NCI-H1436 treated with DMSO at 0.1 percent for 48 hours (cell line): ENCODE measurements around the gene MVD.
"Not testable (repeated sequence)": the region's sequence is repeated elsewhere in the genome, so short reads cannot be mapped to it uniquely, and the experiment has no call there.

Experiments used
- DNase-seq: peaks from one replicate; lab custom pipeline; 2025; lab: John Stamatoyannopoulos, UW

The MVD gene

DNA sequence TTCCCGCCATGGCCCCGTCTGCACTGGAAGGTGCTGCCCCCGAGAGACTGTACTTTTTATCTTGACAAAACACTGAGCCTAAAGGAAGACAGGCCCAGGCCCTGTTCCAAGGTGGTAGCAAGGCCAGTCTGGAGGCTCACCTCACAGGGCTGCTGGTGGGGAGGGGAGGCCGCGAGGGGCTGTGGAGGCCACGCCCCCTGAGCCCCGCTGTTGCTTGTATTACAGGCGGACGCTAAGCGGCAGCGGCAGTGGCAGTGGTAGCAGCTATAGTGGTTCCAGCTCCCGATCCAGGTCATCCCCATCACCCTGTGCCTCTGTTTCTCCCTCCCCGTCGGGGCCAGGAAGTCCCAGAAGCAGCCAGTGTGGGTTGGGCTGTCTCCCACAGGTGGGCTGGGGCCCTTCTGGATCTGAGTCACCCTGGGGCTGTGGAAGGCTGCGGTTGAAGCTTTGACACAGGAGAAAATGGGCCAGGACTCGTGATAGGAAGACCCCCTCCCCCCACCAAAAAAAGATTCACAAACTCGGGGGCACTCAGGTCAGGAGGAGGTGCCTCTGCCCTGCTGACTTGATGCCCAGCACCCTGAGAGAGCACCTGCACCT lies 37.8 kb downstream of the MVD start:
- DNase-seq: no peak

DNA sequence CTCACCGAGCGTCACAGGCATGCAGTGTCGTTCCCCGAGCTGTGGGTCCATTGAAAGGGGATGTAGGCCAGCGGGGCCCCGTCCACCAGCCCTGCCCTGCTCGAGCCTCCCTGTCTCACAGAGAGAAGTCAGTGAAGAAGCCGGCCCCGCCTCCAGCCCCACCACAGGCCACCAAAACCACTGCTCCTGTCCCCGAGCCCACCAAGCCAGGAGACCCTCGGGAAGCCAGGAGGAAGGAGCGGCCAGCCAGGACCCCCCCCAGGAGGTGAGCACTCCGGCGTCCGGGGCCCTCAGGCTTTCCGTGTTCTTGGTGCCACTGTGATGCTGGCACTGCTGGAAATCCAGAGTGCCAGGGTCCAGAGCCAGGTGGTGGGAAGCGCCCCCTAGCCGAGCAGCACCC lies 38.4 kb downstream of the MVD start:
- DNase-seq: no peak

DNA sequence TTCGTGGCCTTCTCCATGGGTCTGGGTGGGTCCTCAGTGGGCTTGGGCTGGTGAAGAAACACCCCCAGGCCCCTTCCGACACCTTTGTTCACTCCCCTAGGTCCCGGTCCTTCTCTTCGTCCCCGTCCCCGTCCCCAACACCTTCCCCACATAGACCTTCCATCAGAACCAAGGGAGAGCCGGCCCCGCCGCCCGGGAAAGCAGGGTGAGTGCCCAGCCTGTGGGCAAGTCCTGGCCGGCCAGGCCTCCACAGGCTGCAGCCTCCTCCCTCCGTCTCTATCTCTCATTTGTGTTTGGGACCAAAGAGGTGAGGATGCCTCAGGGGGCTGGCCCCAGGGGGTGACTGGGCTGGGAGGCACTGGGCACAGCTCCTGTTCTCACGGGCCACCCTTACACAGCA lies 39.0 kb downstream of the MVD start:
- no peak for DNase-seq

DNA sequence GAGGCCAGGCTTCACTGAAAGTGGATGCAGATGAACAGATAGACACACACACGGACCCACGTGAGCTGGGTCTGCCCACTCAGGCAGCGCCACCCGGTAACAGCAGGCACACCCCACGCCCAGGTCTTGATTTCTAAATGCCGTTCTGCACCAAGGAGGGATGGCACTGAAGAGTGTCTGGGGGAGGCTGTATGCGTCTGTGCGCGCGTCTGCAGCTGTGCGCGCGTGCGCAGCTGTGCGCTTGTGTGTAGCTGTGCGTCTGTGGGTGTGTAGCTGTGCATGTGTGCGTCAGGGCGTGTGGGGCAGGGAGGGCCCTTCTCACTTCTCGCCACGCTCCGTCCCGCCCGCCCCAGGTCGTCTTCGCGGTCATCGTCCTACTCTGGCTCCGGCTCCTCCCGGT lies 40.0 kb downstream of the MVD start:
- DNase-seq: no peak

DNA sequence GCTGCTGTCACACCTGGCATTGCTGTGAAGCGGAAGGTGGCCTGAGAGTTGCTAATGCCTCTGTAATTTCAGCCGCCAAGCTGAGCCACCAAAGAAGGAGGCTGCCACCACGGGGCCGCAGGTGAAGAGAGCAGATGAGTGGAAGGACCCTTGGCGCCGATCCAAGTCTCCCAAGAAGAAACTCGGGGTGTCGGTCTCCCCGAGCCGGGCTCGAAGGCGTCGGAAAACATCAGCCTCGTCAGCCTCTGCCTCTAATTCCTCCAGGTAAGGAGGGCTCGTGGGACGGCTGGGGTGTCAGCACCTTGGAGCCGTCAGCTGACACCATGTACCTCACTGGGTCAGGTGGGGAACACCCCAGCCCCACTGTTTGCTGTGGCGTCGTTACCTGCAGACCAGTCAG lies 40.8 kb downstream of the MVD start:
- no peak for DNase-seq

DNA sequence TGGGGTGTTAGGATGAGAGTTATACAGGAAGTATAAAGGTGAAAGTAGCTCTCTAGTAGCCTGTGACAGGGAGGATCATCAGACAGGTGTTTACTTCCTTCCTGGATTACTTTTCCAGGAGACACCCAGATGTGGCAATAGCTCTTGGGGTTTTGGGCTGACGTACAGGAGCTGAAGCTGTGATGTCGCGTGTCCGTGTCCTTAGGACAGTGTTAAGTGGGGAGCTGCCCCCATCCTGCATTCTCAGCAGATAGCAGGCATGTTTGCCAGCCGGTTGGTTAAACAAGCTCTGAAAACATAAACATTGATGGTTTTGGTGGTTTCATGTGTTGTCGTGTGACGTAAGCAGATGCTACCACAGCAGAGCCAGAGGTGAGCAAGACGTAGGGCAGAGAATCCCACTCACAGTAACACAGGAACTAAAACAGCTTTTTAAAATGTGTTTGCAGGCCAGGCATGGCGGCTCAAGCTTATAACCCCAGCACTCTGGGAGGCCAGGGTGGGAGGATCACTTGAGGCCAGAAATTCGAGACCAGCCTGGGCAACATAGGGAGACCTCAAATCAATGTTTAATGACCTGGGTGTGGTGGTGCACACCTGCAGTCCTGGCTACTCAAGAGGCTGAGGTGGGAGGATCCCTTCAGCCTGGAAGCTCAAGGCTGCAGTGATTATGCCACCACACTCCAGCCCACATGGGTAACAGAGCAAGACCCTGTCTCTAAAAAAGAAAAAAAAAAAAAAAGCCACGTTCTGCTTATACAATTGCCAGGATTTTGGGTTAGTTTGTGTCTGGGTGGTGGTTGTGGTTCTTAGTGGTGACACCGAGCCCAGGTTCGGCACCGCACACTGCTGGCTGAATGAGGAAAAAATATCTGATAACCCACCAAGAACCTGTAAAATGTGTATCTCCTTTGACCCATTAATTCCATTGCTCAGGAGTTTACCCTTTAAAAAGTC lies 42.8 kb downstream of the MVD start:
- DNase-seq: no peak

DNA sequence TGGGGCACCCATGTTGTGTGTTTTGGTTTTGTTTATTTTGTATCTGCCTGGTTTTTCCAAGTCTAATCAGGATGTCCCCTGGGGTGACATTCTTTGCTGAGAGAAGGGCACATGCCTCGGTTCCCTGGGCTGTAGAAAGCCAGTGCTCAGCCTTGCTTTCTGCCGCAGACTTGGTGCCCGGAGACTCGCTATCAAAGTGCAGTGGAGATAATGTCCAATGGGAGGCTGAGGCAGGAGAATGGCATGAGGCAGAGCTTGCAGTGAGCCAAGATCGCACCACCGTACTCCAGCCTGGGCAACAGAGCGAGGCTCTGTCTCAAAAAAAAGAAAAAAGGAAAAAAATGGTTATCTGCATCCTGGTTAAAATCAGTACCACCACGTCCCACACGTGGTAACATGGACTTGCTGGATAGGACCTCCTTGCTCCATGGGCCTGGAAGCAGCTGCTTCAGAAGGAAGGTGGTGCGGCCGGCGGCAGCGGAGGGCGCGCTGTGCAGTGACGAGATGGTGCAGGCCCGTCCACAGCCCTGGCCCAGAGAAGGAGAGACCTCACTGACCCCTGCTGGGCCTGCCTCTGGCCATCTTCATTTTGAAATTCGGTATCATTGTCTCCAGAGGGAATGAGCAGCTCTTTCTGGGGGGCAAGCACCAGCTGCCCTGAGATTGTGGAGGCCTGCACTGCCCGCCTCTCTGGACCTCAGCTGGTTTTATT lies 43.8 kb downstream of the MVD start:
- DNase-seq: no peak

DNA sequence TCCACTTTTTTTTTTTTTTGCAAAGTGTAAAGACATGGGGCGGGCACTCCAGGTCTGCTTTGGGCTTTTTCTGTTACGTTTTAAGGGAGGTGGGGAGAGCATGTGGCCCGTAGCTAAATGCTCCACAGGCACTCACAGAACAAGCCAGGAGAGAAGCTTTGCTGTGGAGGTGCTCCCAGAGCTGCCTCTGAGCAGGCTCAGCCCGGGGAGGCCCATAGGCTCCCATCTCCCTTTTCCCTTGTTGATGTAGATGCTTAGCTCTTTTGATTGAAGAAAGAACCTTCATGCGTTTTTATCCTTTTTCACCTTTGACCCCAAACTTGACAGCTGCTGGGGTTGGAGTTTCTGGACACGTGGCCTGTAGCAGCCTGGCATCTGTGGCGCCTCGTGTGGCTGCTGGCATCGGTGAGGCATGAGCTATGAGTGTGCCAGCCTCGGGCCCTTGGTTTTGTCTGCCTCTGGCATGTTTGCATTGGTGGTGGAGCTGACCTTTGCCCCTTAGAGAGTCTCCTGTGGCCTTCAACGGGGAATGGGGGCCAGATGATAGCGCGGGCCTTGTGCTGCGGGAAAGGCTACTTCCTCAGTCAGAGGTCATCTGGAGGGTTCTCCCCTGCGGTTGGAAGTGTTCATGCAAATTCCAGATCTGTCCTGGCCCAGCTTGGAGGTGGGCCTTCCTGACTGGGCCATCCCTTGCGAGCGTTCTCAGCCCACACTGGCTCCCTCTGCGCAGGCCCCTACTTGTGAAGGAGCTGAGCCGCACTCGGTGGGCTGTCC lies 44.5 kb downstream of the MVD start:
- DNase-seq: no peak

DNA sequence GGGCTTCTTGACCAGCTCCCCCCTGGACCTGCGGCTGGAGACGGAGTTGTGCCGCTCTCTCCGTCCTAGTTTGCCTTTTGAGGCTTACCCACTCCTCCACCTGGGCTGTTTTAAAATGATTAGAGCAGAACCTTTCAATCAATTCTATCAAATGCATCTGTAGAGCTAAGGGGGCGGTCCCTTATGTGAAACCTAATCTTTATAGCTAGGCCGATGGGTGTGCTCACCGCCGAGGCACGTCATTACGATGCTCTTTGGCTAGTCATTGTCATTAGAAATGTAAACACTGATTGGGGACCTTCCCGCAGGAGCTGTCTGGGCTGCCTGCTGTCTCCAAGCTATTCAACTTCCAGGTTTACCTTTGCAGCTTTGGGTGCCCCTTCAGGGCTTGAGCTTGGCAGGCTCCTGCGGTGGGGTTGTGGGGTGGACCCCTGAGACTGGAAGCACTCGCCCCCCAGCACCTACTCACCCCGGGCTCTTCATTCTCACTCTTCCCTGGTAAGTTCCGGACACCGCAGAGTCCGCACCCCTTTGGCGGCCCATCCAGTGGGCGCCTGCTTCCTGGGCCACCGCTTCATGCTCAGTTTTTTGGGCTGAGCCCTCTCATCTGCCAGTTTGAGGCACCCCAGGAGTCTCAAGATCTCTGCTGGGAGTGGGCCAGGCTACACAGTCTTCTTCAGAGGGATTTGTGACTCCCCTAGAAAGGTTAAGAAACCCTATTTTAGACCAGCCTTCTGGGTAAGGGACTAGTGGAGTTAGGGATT lies 45.4 kb downstream of the MVD start:
- DNase-seq: peak; percentile 60

DNA sequence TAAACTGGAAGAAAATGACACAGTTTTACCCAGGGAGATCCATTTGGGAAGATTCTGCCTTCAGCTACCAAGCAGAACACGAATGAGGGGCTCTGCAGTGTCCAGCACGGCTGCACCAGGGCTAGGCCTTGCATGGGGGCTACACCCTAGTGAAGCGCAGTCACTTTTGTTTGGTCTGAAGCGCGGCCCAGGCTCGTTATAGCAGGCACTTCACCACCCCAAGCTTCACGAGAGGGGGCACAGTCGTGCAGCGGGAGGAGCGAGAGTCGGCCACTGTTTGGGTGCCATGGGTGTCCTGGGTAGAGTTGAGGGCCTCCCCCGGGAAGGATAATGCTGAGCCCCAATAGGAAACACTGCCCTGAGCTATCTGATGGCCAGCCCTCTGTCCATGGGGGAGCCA lies 46.2 kb downstream of the MVD start:
- DNase-seq: no peak

DNA sequence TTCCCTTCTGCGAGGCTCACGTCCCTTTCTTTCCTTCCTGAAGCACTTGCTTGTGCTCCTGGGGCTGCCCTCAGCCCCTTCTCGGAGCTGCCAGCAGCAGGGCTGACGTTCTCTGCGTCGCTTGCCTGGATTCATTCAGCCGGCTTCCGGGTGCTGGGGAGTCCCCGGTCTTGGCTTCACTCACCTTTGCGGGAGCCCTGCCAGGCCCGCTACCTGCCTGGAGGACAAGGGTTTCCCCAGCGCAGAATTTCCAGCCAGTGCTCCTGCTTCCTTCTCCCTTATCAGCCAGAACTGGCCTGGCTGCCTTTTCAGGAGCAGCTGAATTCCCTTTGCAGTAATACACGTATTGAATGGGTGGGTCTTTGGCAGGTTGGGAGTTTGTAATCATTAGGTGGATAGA lies 46.6 kb downstream of the MVD start:
- DNase-seq: no peak

DNA sequence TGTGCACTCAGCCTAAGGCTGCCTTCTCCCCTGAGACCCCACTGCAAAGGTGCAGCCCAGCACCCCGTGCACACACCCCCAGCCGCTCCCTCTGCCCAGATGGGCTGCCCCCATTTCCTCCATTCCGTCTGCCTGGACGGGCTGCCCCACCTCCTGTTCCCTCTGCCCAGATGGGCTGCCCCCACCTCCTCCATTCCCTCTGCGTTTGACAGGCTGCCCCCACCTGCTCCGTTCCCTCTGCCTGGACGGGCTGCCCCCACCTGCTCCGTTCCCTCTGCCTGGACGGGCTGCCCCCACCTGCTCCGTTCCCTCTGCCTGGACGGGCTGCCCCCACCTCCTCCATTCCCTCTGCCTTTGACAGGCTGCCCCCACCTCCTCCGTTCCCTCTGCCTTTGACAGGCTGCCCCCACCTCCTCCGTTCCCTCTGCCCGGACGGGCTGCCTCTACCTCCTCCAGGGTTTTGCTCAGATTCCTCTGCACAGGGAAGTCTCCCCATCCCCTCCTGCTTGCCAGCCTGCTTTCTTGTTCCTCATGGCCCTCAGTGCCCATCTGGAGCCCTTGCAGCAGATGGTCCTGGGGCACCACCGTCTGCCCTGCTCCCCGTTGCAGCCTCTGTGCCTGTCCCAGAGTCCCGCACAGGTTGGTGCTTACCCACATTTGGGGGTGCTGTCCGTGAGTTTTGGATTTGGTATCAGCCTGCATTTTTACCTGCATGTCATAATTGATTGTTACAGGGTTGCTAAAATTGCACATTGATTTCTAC lies 47.9 kb downstream of the MVD start:
- DNase-seq: no peak

DNA sequence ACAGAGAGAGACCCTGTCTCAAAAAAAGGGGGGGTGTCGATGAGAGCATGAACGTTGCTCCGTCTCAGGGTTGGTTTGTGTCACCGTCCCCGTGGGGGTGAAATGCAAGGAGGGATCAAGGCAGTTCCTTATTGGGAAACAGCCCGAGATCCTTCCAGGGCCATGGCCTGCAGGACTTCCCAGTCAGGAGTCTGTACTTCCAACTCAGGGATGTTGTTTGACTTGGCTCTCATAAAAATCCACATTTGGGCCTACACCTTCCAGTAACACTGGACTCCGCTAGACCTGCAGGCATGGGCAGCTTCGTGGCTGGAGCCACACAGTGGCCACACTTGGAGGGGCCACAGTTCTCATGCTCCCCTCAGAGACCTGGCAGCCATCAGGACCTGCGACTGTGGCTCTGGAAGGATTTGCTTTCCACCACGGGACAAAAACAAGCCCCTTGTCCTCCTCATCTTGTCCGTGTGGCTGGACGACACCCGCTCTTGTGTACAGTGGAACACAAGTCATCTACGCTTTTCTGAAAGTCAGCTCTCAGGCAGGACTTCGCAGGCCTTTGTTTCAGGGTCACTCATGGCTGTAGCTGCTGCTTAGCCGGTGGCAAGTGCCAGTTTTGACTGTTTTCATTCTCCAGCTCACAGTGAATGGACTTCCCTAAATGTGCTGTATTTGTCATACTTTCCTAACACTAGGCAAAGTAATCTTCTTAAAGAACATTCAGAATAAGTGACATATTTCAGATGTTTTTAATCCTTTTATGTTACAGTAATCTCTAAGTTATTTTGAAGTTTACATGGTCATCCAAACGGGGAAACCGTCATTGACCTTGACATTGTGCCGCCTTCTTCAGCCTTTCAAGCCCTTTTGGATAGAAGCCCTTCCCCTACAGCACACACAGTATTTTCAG lies 48.7 kb downstream of the MVD start:
- DNase-seq: no peak

DNA sequence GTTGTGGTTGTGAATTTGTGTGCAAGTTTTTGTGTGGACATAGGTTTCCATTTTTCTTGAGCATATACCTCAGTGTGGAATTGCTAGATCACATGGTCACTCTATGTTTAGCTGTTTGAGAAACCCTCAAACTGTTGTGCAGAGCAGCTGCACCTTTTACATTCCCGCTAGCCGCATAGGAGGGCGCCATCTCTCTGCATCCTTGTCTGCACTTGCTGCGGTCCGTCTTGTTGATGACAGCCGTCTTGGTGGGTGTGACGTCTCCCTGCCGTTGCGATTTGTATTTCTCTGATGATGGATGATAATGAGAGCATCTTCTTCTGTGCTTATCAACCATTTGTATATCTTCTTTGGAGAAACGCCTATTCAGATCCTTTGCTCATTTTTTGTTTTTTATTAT lies 49.6 kb downstream of the MVD start:
- no peak for DNase-seq

DNA sequence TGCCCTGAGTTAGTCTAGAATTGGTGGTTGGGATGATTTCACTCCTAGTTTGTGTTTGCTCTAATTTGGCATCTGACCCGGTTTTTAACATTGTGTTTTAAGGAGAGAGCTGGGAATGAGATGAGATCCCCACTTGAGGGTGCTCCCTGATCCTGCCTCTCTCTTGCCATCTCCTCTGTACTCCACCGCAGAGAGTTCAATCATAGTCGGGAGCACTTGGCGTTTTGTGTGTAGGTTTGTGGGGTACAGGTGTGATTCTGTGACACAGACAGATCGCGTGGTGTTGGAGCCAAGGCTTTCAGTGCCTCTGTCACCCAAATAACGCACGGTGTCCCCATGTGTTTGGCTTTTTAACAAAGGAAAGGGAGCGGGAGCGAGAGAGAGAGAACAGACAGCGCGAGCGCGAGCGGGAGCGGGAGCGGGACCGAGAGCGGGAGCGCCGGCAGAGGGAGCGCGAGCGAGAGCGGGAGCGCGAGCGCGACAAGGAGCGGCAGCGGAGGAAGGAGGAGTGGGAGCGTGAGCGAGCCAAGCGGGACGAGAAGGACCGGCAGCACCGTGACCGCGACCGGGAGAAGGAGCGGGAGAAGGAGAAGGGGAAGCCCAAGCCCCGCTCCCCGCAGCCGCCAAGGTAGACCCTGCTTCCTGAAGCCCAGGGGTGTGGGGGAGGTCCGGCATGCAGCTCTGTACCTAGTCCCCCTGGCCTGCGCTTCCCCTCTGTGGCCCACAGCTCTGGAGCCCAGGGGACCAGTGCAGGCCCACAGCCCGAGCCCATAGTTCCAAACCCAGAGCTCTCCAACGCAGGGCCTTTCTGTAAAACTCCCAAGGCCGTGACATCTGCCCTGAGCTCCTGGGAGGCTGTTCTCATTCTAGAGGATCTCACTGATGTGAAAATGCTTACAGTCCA lies 51.7 kb downstream of the MVD start:
- DNase-seq: no peak

DNA sequence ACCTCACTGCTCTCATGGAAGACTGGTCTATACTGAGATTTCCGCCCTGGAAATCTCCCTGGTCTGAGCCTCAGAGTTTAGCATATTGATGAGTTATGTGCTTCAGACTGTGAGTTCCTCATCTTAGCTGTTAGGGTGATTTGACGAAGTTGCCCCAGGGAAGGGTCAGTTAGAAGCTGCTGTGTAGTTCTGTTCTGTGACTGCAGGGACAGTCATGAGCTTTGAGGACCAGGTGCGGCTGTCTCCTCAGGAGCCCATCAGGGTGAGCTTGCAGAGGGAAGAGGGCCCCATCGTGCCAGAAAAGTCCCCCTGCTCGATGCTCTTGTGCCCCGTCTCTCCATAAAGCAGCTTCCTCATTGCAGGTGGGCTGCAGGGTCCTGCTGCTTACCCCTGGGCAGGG lies 52.8 kb downstream of the MVD start:
- no peak for DNase-seq

DNA sequence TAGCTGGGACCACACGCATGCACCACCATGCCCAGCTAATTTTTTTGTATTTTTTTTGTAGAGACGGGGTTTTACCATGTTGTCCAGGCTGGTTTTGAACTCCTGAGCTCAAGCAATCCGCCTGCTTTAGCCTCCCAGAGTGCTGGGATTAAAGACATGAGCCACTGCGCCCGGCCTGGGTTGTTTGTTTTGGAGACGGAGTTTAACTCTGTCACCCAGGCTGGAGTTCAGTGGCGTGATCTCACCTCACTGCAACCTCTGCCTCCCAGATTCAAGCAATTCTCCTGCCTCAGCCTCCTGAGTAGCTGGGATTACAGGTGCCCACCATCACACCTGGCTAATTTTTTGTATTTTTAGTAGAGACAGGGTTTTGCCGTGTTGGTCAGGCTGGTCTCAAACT lies 53.5 kb downstream of the MVD start:
- not testable (repeated sequence) for DNase-seq

DNA sequence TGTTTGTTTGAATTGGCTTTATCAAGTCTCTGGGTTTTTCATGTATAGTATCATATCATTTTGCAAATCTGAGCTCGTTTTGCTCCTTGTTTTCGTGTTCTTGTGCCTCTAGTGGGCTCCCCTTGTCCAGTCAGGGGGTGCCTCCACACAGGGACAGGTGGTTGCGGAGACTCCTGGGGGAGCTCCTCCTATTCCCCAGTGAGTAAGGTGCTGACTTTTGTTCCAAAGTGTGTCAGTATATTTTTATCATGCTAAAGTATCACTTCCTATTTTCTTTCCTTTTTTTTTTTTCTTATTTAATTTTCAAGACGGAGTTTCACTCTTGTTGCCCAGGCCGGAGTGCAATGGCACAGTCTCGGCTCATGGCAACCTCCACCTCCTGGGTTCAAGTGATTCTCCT lies 54.8 kb downstream of the MVD start:
- DNase-seq: no peak
